ENCODE measurements around the gene BCL2L13. TPM values are rescaled to one million over a fixed set of nuclear protein-coding genes. Genes with fewer than 3 reads are reported as not detected.

BCL2L13 gene, protein sequence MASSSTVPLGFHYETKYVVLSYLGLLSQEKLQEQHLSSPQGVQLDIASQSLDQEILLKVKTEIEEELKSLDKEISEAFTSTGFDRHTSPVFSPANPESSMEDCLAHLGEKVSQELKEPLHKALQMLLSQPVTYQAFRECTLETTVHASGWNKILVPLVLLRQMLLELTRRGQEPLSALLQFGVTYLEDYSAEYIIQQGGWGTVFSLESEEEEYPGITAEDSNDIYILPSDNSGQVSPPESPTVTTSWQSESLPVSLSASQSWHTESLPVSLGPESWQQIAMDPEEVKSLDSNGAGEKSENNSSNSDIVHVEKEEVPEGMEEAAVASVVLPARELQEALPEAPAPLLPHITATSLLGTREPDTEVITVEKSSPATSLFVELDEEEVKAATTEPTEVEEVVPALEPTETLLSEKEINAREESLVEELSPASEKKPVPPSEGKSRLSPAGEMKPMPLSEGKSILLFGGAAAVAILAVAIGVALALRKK
- total RNA-seq (2021) (48.8 and 52.9 TPM in 2 replicates), Bru-seq, nascent RNA (percentile 74 among the genes with signal in this experiment), BruChase-seq, experiment 1, labeled RNA remaining after a 2-hour chase (percentile 65 among the genes with signal in this experiment), BruChase-seq, experiment 2, labeled RNA remaining after a 6-hour chase (percentile 74 among the genes with signal in this experiment)
- long read RNA-seq, full-length matches to known transcripts, result 53 of 94 reads
- long read RNA-seq, partial matches to known transcripts, result 21 of 94 reads
- long read RNA-seq, other reads (novel, unspliced or antisense), result 20 of 94 reads

DNA sequence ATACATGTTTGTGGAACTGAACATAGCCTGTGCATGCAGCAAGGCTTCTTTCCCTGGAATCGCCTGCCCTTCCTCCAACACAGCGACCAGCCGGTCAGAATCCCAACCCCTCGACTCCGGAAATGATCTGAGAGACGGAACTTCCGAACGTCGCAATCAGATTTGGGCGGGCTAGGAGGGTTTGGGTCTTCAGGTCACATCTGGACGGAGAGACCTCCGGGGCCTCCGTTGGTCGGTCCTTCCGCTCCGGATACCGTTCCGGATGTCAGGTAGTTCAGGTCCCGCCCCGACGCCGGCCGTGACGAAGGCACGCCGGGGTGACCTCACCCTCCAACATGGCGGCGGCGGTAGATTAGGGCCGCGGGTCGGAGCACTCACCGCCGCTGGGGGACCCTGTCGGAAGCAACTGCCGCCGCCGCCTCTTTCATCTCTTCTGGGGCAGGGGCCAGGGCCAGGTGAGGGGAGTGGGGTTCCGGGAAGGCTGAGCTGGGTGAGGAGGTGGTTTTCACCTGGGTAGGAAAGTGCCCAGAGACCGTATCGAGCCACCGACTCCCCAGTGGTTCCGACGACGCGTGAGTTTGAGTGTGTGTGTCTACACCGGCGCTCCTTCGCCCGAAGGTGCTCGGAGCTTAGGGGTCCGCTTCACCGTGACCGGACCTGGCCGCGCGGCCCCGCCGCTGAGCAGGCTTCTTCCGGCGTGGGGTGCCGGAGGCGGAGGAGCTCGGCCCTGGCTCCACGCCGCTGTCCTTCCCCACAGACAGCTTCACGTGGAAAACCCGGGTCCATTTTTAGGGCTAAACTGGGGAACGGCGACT is at the start of gene BCL2L13:
Gene BCL2L13 (plus strand): TSS at position 326 of the 815 bp plus-strand sequence. CDS start 16,955 bp downstream, outside the sequence.
- H3K4me3 ChIP-seq (ENCODE audit: low read depth, low read length, poor library complexity, severe bottlenecking), result peak within 1 kb of the TSS; percentile 88
- TF ChIP-seq, protein P1, sequence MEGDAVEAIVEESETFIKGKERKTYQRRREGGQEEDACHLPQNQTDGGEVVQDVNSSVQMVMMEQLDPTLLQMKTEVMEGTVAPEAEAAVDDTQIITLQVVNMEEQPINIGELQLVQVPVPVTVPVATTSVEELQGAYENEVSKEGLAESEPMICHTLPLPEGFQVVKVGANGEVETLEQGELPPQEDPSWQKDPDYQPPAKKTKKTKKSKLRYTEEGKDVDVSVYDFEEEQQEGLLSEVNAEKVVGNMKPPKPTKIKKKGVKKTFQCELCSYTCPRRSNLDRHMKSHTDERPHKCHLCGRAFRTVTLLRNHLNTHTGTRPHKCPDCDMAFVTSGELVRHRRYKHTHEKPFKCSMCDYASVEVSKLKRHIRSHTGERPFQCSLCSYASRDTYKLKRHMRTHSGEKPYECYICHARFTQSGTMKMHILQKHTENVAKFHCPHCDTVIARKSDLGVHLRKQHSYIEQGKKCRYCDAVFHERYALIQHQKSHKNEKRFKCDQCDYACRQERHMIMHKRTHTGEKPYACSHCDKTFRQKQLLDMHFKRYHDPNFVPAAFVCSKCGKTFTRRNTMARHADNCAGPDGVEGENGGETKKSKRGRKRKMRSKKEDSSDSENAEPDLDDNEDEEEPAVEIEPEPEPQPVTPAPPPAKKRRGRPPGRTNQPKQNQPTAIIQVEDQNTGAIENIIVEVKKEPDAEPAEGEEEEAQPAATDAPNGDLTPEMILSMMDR (conservative IDR thresholded peaks at IDR 0.05; ENCODE audit: low read depth, low read length), result 0 out of 2 replicates have a peak, but pooled peaks have one; percentile 6
- no peak for TF ChIP-seq EZH2 (IDR thresholded peaks at IDR 0.05; ENCODE audit: borderline replicate concordance, low read depth, low read length, poor library complexity, severe bottlenecking)
- peaks cover 15% of the 10 kb centered on the region for H3K4me1 ChIP-seq (ENCODE audit: insufficient read depth, low read length, poor library complexity, severe bottlenecking)
- peak; percentile 91 for DNase-seq (ENCODE audit: low spot score)
- intact Hi-C loops (cut with micrococcal nuclease; ENCODE audit: unreplicated experiment), result no loop called here
- H3K27me3 ChIP-seq (replicated peaks; ENCODE audit: insufficient read depth, low read depth, low read length, poor library complexity), result no peaks in the 10 kb centered on the region
- ChIA-PET POLR2A (ENCODE audit: low non-redundant PET) (no interaction called here), CTCF (no interaction called here)
- no peaks in the 10 kb centered on the region for H3K36me3 ChIP-seq (ENCODE audit: insufficient read depth, low read length, poor library complexity, severe bottlenecking)
- peak within 1 kb of the TSS; percentile 98 for H3K27ac ChIP-seq (ENCODE audit: low read depth, low read length, poor library complexity, severe bottlenecking)
- BruUV-seq (replicated peaks), result TSS peak; percentile 66
- no peaks in the 10 kb centered on the region for H3K9me3 ChIP-seq (ENCODE audit: low read depth, low read length, poor library complexity, severe bottlenecking)

DNA sequence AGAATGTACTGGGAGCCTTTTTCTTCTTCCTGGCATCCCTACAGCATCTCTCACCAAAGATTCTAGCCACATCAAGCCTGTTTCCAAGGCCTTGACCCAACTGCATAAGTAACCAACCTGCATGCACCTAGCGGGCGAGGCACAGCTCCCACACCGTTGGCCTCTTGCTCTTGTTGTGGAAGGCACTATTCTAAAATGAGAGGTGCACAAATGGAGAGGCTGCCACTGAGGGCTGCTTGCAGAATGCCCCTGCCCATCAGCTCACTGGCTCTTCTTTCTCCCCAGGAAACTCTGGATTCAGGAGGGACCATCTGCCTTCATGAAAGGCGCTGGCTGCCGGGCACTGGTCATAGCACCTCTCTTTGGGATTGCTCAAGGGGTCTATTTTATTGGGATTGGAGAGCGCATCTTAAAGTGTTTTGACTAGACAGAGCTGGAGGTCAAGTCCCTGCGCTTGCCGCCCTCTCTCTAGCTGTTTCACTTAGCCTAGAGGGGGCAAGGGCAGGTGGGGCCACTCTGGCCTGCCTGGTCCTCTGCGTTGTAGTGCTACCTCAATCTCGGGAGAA is 48.7 kb upstream of the BCL2L13 start:
- ChIA-PET POLR2A (ENCODE audit: low non-redundant PET) (no interaction called here), CTCF (no interaction called here)

More for the DNA sequence above, 48.7 kb upstream of the BCL2L13 start:
- Histone ChIP-seq H3K4me3 (ENCODE audit: low read depth, low read length, poor library complexity, severe bottlenecking) (no peak overlapping the region), H3K9me3 (ENCODE audit: low read depth, low read length, poor library complexity, severe bottlenecking) (no peaks in the 10 kb centered on the region), H3K27ac (ENCODE audit: low read depth, low read length, poor library complexity, severe bottlenecking) (no peak overlapping the region), H3K4me1 (ENCODE audit: insufficient read depth, low read length, poor library complexity, severe bottlenecking) (no peaks in the 10 kb centered on the region), H3K36me3 (ENCODE audit: insufficient read depth, low read length, poor library complexity, severe bottlenecking) (peaks cover 30% of the 10 kb centered on the region), H3K27me3 (replicated peaks; ENCODE audit: insufficient read depth, low read depth, low read length, poor library complexity) (no peaks in the 10 kb centered on the region)
- no peak for DNase-seq (ENCODE audit: low spot score)
- no peak for TF ChIP-seq EZH2 (IDR thresholded peaks at IDR 0.05; ENCODE audit: borderline replicate concordance, low read depth, low read length, poor library complexity, severe bottlenecking)
- TF ChIP-seq, protein P1 (conservative IDR thresholded peaks at IDR 0.05; ENCODE audit: low read depth, low read length), result no peak
- no TSS peak for BruUV-seq (replicated peaks)
- intact Hi-C loops (cut with micrococcal nuclease; ENCODE audit: unreplicated experiment), result no loop called here
